Loucy (cell line): ENCODE data around the gene GPATCH4.

ENCODE experiments used
- EZH2phosphoT487 ChIP-seq: fragments of 200-600 bp; IDR thresholded peaks from 2 replicates; pipeline ENCODE4 v1.6.1; 2018; ENCODE audit warnings: antibody characterized with exemption, mild to moderate bottlenecking, moderate library complexity, borderline replicate concordance
- TF ChIP-seq, protein P1 (sequence below): fragments of 200-600 bp; sonication (generic); conservative IDR thresholded peaks from 2 replicates; pipeline ENCODE4 v1.5.1; 2014; ENCODE audit warnings: mild to moderate bottlenecking, antibody characterized with exemption, low read length

DNA sequence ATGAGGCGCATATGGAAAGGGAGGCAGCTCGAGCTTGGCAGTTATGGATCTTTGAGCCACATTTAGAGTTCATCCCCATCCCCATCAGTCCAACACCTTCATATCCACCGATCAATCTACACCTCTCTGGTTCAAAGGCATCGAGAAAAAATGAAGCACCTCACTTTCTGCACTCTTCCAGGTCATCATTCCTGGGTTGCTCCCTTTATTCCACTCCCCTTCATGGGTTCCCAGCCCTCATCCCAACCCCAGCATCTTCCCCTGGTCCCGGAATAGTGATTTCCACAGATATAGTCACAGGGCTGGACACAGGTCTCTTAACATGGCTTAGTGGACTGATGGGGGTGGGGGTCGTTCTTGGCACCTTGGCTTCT is 18.3 kb upstream of the GPATCH4 start:
- TF ChIP-seq, protein P1, sequence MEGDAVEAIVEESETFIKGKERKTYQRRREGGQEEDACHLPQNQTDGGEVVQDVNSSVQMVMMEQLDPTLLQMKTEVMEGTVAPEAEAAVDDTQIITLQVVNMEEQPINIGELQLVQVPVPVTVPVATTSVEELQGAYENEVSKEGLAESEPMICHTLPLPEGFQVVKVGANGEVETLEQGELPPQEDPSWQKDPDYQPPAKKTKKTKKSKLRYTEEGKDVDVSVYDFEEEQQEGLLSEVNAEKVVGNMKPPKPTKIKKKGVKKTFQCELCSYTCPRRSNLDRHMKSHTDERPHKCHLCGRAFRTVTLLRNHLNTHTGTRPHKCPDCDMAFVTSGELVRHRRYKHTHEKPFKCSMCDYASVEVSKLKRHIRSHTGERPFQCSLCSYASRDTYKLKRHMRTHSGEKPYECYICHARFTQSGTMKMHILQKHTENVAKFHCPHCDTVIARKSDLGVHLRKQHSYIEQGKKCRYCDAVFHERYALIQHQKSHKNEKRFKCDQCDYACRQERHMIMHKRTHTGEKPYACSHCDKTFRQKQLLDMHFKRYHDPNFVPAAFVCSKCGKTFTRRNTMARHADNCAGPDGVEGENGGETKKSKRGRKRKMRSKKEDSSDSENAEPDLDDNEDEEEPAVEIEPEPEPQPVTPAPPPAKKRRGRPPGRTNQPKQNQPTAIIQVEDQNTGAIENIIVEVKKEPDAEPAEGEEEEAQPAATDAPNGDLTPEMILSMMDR, result no peak; the same call in 1 of the 2 replicates
- no peak for TF ChIP-seq EZH2phosphoT487
